IPS-18c (cell line): ENCODE data around the gene DYDC2.
"Not testable (repeated sequence)": the region's sequence is repeated elsewhere in the genome, so short reads cannot be mapped to it uniquely, and the experiment has no call there.

Experiments
- H3K4me3 ChIP-seq: 2 replicates; pipeline ENCODE4 v1.7.0; 2013; ENCODE audit warnings: low read depth, mild to moderate bottlenecking, low read length, moderate library complexity; ENCODE audit not compliant: insufficient read depth
- H3K9me3 ChIP-seq: one replicate; pipeline ENCODE4 v1.6.1; 2013; ENCODE audit warnings: mild to moderate bottlenecking, low read length, moderate library complexity; ENCODE audit not compliant: control insufficient read depth, insufficient read depth

Gene DYDC2

DNA sequence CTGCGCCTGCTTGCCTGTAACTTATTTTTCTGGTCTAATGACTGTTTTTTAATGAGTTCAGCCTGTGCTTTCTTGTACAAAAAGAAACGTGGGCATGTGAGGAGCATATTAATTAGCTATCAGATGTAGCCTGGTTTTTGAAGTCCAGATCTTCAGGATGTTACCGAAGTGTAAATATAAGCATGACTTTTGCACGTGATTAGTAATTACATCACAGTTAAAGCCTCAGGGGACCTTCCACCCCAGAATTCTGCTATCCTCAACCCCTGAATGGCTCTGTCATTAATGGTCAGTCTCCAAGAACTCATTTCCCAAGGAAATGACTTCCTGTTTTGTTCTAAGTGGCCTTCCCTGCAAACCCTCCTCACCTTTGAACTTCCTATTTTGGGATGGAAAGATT is 49.6 kb downstream of the DYDC2 start:
- peaks cover 2% of the 10 kb centered on the region for H3K9me3 ChIP-seq
- H3K4me3 ChIP-seq: no peak overlapping the region

DNA sequence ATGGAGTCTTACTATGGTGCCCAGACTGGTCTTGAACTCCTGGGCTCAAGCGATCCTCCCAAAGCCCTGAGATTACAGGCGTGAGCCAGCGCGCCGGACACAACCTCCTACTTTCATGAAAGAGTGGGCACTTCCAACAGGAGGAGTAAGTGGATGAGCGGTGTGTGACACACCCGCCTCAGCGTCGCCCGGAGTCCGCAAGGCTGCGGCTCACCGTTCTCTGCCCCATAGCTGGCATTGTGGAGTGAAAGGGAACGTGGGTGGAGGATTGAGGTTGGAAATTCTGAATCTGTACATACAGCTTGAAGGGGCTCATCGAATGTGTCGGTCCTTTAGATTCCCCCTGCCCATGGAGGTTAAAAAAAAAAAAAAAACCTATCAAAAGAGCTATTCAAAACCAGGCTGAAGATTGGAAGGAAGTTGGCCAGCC is 51.2 kb downstream of the DYDC2 start:
- Histone ChIP-seq H3K9me3 (peaks cover 2% of the 10 kb centered on the region), H3K4me3 (peak overlapping the region; percentile 80)

DNA sequence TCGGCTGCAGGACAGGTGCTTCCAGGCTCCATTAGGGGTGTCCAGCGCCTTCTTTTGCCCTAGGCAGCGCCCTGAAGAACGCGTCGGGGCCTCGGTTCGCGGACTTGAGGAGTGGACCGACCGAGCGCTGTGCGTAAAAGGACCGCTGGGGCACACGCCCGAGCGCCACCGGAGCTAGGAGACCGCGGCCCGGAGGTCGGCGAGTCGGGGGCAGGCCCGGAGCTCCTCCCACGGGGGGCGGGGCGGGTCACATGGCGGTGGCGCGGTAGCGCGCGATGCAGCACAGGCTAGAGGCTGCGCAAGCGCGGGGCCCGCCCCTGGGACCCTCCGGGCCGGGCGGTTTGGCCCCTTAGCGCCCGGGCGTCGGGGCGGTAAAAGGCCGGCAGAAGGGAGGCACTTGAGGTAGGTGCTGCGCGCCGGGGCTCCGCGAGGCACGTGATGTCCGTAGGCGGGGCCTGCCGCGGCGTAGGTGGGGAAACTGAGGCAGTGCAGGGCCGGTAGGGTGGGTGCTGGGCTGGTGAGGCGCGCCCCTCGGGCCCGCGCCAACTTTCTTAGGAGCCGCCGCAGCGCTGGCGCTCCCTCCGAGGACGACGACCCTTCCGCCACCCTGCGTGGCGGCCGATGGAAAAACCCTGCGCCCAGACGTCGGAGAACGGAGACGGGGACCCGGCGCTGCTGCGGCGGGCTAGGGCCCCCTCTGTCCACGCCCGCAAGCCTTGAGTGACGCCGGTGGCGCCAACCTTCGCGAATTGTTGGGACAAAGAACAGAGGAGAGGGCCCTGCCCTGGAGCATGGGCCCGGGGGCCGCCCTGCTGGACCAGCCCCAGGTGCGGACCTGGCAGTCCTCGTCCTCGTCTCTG is 51.9 kb downstream of the DYDC2 start, which contains the start of gene PRXL2A:
TSS of gene PRXL2A (plus strand) at position 310 of the 860 bp plus-strand sequence. CDS start 11,917 bp downstream, outside the sequence.
- Histone ChIP-seq H3K4me3 (peak within 1 kb of the TSS; percentile 80), H3K9me3 (peaks cover 2% of the 10 kb centered on the region)

DNA sequence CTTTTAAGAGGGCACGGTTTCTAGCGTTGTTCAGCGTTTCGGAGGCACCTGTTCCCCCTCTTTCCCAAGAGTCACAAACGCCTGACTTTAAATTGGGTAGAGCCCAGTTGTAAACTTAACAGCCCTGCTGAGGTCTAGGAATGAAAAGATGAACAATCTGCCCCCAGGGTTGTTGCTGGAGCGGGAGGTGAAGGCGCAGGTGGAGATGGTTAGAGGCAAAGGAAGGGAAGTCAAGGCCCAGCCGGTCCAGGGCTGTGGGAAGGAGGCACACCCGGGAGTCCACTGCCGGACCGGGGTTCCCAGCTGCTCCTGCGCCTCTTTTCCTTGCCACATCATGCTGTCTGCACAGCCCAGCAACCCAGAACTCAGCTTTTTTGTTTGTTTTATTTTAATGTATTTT is 52.5 kb downstream of the DYDC2 start:
- peaks cover 2% of the 10 kb centered on the region for H3K9me3 ChIP-seq
- peak overlapping the region; percentile 80 for H3K4me3 ChIP-seq

DNA sequence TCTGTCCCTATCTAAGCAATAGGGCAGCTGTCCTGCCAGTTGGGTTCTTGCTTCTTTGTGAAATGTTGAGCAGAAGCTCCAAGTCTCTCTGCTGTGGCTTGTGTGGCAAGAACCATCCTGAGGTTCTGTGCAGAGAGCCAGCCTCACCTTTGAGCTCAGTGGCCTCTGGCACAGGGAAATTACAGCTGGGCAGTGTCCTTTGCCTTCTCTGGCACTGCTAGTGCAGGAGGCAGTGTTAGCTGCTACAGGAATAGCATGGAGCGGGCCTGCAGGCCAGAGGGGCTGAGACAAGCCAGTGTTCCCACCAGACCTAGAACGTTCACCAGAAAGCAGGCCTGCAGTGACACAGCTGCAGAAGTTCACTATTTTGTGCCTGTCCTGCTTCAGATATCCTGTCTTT is 53.5 kb downstream of the DYDC2 start:
- no peak overlapping the region for H3K4me3 ChIP-seq
- peaks cover 2% of the 10 kb centered on the region for H3K9me3 ChIP-seq

DNA sequence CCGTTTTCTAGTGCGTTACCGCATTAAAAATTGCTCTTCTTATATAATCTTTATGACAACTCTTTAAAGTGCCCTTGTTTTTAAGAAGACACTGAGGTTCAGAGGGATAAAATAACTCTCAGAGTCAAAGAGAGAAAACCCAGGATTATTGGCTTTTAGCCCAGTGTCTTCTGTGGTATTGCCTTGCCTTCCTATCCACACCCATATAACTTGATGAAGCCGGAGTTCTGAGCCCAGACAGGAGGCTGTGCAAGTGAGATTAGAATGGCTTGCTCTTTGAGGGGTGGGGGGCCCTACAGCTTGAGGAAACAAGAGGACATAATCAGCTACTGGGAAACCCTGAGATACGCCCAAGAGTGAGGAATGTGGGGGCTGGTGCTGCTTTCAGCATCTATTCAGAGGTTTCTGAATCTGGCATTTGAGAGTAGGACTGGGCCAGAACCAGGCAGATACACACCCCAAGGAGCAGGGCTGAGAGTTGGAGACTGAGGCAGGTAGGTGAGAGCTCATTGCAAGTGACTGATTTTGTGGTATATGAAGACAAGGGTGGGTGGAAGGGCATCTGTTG is 54.1 kb downstream of the DYDC2 start:
- H3K4me3 ChIP-seq: no peak overlapping the region
- H3K9me3 ChIP-seq: peaks cover 2% of the 10 kb centered on the region

DNA sequence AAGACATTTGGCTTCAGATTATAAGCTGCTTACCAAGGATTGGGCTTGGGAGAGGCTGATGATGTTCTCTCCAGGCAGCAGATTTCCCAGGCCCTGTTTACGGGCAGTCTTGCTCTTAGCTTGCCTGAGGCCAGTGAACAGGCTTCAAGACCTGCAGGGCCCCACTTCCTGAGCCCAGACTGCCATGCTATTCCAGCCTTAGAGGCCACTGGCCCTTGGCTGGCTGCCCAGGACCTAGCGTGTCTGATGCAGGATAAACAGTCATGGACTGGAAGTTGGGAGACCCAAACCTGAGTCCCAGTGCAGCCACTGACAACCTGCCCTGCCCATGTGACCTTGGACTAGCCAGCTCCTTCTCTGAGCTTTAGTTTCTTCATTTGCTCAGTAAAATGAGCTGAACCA is 54.7 kb downstream of the DYDC2 start:
- Histone ChIP-seq H3K4me3 (no peak overlapping the region), H3K9me3 (peaks cover 2% of the 10 kb centered on the region)

DNA sequence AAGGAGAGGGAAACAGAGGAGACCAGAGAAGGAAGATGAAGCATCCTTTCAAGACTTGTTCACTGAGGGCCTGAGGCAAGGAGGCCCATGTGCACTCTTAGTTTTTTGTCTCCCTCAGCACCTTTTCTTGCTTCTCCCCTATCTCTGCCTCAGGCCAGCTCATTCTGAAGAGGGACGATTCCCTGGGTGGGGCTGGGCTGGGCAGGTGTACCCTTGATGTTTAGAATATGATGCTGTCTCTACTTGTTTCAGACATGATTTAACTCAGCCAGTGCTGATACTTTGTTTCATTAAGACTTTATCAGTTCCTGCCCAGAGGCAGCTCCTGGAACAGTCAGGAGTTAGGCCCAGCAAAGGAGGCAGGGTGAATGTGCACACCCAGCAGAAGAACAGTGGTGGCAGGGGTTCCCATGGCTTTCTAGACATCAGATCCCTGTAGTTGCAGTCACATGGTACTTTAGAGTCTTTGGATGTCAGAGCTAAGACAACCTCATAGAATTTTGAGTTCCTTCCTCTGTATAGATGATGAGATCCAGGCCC is 55.2 kb downstream of the DYDC2 start:
- H3K4me3 ChIP-seq: no peak overlapping the region

DNA sequence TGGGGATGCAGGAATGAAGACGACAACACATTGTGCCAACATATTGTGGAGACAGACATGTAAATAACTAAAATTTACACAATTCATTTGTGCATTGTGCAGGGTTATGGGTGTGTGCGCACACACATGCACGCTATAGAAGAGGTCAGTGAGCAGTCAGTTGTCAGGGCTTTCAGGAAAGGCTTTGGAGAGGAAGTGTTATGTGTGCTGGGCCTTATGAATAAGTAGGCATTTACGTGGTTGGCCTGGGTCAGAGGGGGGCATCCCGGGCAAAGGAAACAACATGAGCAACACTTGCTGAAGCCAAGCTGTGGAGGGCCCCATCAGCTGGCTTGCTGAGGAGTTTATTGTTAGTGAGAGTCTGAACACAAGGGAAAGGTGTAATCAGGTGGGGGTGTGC is 55.9 kb downstream of the DYDC2 start:
- H3K9me3 ChIP-seq: peaks cover 2% of the 10 kb centered on the region
- no peak overlapping the region for H3K4me3 ChIP-seq

More for the DNA sequence above, 55.2 kb downstream of the DYDC2 start:
- H3K9me3 ChIP-seq: peaks cover 2% of the 10 kb centered on the region

DNA sequence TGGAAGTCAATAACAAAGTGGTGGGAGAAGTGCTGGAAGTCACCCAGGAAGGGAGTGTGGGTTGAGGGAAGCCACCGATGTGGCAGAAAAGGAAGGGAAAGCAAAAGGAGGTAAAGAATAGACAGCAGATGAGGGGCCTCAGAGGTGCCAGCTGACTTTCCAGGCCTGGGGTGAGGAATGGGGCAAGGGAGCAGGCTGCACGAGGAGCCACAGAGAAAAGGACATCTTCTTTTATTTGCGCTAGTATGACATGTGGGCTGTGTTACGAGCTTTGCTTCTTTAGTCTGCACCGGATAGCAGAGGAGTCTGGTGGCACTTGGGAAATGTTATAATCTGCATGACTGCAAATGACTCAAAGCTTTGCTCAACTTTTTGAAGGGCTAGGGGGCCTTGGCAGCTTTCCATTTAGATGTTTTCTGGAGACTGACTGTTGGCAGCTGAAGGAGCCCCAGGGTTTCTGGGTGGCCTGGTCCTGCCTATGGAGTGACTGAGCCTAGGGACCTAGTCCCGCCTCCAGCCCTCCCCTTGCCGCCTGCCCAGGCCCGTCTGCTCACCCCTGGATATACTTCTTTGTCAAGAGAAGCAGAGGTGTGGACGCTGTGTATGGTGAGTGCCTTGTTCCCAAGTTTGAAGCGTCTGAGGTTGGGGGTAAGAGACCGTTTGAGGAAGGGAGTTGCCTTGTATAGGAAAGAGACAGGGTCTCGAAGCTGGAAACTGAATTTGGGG is 56.9 kb downstream of the DYDC2 start:
- Histone ChIP-seq H3K9me3 (peaks cover 1% of the 10 kb centered on the region), H3K4me3 (no peak overlapping the region)

DNA sequence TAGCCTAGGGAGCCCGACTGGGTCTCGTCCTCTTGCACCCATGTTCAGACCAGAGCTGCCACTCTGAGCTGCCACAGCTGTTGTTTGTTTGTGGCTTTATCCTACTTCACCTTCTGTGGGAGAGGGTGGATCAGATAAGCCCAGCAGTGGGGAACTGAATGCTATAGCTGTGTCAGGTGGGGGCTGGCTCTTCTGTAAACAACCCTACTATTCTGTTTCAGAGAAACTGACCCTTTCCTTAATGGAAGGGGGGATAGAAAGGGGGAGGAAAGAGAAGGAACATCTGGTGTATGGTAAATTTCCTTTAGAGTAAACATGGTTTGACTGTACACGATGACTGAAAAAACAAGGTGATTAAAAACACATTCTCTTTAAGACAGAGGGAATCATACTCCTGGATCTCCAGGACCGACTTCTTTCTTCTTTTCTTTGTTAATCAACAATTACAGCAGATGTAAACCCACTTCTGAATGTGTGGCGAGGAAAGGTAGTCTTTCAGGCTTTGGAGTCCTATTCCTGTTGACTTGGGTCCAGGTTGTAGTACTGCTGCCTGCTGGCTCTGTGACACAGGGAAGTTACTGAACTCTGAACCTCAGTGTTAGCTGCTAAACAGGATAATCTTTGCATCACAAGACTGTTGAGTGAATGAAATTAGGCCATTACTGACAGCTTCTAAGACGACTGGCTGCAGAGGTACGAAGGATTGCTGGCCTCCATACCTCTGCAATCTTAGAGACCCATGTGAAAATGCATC is 57.7 kb downstream of the DYDC2 start:
- no peaks in the 10 kb centered on the region for H3K9me3 ChIP-seq
- no peak overlapping the region for H3K4me3 ChIP-seq

DNA sequence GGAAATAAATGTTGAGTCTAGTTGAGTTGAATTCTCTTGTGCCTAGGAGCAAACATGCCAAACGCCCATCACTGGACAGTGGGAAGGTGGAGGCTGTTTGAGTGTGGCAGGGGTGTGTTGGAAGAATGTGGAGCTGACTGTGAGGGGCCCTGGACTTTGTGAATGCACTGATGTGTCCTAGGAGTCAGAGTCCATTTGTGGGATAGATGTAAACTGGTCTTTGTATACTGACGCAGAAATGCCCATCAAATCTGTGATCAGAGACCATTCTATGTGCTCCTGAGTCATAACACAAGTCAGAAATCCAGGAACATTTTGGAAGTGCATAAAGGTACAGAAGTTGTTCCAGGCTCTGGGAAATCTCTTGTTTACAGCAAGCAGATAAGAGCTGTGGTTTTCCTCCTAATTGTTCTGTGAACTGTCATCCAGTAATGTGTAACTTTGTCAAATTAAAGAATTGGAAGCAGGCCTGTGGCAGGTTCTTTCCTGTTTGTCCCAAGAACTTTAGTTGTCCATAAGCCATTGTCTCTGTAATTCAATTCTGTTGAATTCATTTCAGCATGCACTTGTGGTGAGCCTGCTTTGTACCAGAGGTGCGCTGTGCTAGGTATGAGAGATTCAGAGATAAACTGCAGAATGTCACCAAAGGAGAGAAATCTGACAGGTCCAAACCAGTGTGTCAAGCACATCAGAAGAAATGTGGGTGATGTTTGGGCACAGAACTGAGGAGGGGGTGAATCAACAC is 59.3 kb downstream of the DYDC2 start:
- Histone ChIP-seq H3K4me3 (no peak overlapping the region), H3K9me3 (no peaks in the 10 kb centered on the region)

DNA sequence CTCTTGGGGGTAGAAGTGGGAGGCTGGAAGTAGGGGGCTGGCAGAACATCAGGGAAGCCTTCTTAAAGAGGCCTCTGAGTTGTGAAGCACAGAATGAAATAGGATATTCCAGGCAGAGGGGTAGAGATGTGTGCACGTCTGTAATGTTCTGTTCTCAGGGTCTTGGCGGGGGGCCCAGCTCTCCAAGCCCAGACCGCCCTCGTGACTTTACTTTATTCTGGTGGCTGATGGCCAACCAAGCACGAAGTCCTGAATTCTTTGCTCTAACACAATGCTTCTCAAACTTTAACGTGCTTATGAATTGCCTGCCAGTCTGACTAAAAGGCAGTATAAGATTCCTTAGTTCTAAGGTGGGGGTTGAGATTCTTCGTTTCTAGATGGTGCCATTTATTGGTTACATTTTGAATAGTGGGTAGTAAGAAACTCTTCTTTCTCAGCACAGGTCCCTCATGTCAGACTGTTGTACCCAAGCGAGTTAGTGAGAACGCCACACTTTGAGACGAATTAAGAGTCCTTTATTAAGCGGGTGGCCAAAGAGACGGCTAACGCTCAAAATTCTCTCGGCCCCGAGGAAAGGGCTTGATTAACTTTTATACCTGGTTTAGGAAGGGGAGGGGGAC is 60.0 kb downstream of the DYDC2 start:
- Histone ChIP-seq H3K4me3 (no peak overlapping the region), H3K9me3 (no peaks in the 10 kb centered on the region)

DNA sequence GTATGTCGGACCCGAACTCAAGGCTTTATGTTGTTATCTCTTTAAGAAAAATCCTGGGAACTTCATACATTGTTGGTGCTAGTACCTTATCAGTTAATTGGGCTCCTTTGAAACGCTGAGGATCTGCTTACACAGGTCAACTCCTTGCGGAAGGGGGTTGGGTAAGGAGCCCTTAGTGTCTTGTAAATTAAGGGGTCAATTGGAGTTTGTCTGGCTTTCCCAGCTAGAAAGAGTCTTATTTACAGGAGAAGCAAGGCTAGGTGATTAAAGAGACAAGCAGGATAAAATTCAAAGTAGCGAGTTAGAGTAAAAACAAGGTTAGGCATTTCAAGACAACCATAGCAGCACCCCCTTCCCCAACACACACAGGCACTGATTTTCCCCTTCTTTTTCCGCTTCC is 60.7 kb downstream of the DYDC2 start:
- not testable (repeated sequence) for H3K9me3 ChIP-seq, H3K4me3 ChIP-seq
